NCI-H774 (cell line): ENCODE measurements around the gene SYNJ2.
"Not testable (repeated sequence)": the region's sequence is repeated elsewhere in the genome, so short reads cannot be mapped to it uniquely, and the experiment has no call there.

ENCODE experiments used
- DNase-seq: peaks from one replicate; lab custom pipeline; 2025; lab: John Stamatoyannopoulos, UW

SYNJ2 gene, protein sequence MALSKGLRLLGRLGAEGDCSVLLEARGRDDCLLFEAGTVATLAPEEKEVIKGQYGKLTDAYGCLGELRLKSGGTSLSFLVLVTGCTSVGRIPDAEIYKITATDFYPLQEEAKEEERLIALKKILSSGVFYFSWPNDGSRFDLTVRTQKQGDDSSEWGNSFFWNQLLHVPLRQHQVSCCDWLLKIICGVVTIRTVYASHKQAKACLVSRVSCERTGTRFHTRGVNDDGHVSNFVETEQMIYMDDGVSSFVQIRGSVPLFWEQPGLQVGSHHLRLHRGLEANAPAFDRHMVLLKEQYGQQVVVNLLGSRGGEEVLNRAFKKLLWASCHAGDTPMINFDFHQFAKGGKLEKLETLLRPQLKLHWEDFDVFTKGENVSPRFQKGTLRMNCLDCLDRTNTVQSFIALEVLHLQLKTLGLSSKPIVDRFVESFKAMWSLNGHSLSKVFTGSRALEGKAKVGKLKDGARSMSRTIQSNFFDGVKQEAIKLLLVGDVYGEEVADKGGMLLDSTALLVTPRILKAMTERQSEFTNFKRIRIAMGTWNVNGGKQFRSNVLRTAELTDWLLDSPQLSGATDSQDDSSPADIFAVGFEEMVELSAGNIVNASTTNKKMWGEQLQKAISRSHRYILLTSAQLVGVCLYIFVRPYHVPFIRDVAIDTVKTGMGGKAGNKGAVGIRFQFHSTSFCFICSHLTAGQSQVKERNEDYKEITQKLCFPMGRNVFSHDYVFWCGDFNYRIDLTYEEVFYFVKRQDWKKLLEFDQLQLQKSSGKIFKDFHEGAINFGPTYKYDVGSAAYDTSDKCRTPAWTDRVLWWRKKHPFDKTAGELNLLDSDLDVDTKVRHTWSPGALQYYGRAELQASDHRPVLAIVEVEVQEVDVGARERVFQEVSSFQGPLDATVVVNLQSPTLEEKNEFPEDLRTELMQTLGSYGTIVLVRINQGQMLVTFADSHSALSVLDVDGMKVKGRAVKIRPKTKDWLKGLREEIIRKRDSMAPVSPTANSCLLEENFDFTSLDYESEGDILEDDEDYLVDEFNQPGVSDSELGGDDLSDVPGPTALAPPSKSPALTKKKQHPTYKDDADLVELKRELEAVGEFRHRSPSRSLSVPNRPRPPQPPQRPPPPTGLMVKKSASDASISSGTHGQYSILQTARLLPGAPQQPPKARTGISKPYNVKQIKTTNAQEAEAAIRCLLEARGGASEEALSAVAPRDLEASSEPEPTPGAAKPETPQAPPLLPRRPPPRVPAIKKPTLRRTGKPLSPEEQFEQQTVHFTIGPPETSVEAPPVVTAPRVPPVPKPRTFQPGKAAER (N-terminal part only)

DNA sequence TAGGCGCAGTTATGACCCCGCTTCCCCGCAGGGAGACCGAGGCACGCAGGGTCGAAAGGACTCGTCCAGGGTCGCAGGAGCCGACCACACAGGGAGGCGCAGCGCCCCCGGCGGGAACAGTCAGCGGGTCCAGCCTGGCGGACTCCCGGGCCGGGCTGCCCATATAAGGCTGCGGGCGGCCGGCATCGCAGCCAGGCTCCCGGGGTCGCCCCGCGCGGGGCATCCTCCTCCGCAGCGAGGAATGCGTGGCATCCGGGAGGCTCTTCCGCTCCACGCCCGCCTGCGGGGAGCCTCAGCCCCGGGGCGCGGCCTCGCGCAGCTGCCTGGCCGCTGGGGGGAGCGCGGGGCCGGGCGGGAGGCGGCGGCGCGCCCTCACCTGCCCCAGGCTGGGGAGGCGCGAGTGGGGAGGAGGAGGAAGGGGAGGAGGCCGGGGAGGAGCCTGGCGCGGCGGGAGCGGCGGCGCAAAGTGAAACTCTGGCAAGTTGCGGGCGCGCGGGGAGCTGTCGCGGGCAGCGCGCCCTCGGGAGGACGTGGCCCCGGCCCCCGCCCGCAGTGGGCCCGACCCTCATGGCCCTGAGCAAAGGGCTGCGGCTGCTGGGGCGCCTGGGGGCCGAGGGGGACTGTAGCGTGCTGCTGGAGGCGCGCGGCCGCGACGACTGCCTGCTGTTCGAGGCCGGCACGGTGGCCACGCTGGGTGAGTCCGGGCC lies at the start of gene SYNJ2:
TSS of gene SYNJ2 (plus strand) at position 469 of the 707 bp plus-strand sequence. CDS start at position 568, 99 bp downstream.
- peak; percentile 78 for DNase-seq

DNA sequence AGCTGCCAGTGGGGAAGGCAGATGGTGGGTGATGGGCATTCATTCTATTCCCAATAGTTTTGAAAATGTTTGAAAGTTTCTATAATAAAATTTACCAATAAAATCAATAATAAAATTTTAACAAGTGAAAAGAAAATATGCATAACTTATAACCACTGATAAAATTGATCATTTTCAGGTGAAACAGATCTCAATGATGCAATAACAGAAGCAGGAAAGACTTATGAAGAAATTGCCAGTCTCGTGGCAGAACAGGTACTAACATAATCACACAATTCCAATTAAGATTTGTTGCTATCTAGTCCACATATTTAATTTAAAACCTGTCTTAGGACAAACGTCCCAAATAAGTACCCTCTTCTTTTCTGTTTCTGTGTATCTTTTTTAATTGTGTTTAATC lies 45.9 kb upstream of the SYNJ2 start:
- DNase-seq = no peak

- DNase-seq = no peak
Observed at GRCh38 chr6:157937318-157937717, 44.3 kb upstream of the SYNJ2 start.

GRCh38 chr6:157937916-157938315 lies 43.7 kb upstream of the SYNJ2 start:
- DNase-seq = no peak

DNA sequence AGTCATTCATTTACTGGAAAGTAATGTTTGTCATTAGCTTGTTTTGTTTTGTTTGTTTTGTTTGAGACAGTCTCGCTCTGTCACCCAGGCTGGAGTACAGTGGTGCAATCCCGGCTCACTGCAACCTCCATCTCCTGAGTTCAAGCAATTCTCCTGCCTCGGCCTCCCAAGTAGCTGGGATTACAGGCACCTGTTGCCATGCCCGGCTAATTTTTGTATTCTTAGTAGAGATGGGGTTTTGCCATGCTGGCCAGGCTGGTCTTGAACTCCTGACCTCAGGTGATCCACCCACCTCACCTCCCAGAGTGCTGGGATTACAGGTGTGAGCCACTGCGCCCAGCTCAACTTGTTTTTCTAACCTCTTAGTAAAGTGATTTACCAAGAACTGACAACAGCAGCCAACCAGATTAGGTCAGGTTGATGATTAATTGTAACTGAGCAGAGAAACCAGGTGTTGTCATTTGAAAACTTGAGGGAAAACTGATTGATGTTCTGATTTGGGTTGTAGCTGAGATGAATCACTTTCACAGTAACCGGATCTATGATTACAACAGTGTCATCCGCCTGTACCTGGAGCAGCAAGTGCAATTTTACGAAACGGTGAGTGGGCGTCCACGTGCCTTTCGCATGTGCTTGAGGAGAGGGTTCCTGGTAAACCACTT lies 41.2 kb upstream of the SYNJ2 start:
- not testable (repeated sequence) for DNase-seq

GRCh38 chr6:157941101-157941863 lies 40.4 kb upstream of the SYNJ2 start:
- no peak for DNase-seq

- DNase-seq = no peak
Observed at GRCh38 chr6:157942351-157942750, 39.3 kb upstream of the SYNJ2 start.

GRCh38 chr6:157943249-157943963 lies 38.3 kb upstream of the SYNJ2 start:
- DNase-seq = no peak

- no peak for DNase-seq
Observed at GRCh38 chr6:157943964-157944283, 37.7 kb upstream of the SYNJ2 start.

GRCh38 chr6:157944983-157945931 lies 36.4 kb upstream of the SYNJ2 start:
- no peak for DNase-seq

DNA sequence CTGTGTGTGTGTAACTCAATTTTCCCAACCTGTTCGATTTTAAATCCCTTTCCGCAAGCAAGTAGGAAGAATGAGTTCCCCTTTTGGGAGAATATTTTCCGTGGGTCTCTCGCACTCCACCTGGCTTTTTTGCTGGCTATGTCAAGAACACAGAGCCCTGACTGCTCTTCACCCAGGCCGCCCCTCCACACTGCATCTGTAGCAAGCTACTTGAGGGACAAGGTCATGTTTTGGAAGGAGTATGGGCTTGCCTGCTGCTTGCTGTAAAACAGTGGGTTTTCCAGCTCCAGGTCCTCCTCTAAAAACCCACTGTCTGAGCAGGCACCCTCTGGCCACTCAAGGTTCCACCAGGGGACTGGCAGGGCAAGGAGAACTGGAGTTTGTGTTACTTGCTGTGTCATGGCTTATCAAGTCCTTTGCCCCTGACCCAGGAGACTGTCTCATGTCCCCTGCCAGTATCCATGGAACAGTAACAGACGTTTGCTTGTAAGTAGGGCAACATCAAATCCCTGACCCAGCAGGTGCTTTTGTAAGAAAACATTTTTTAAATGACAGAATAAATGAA lies 35.5 kb upstream of the SYNJ2 start:
- DNase-seq = no peak

- no peak for DNase-seq
Observed at GRCh38 chr6:157946865-157947532, 34.7 kb upstream of the SYNJ2 start.

- DNase-seq = not testable (repeated sequence)
Observed at GRCh38 chr6:157950899-157951298, 30.8 kb upstream of the SYNJ2 start.

DNA sequence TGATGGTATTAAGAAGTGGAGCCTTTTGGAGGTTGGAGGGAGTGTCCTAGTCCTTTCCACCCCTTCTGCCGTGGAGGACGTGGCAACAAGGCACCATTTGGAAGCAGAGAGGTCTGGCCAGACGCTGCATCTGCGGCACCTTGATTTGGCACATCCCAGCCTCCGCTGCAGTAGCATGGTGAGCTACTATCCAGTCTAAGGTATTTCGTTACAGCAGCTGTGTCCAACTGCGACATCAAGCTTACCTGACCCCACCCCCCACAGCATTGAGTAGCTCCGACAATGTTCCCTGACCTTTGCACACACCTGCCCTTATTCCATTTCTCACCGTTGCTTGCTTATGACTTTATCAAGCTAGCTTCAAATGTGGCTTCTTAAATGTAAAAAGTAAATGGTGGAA lies 29.8 kb upstream of the SYNJ2 start:
- DNase-seq = no peak

- DNase-seq = no peak
Observed at GRCh38 chr6:157952861-157953351, 28.8 kb upstream of the SYNJ2 start.

DNA sequence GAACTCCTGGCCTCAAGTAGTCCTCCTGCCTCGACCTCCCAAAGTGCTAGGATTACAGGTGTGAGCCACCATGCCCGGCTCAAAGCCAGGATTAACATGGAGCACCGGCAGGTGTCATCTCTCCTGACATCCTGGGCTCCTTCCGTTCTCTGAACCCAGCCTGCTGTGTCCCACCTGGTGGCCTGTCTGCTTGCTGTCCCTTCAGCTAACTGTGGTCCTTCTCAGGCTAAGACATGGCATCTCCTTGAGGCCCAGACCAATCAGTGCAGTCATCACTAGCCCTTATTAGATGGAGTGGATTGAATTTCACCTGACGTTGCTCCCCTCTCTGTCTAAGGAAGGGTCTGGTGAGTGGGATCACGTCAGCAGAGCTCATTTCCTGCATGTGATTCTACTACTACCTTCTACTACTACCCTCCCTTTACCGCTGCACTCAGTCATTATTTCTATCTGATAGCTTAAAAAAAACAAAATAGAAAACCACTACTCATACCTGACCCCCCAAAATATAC lies 28.0 kb upstream of the SYNJ2 start:
- DNase-seq = no peak
